NT2/D1 (cell line): ENCODE measurements around the gene SLC49A3.

Experiments
- SUZ12 ChIP-seq: IDR thresholded peaks from 2 replicates; pipeline ENCODE4 v1.6.1; 2011; ENCODE audit not compliant: insufficient read length, insufficient read depth; ENCODE audit errors: extremely low read depth
- YY1 ChIP-seq: IDR thresholded peaks from 2 replicates; pipeline ENCODE4 v1.6.1; 2011; ENCODE audit not compliant: insufficient read length, insufficient read depth
- ZNF274 ChIP-seq: IDR thresholded peaks from 2 replicates; pipeline ENCODE4 v1.6.1; 2011; ENCODE audit warnings: mild to moderate bottlenecking, low read depth, low read length

DNA sequence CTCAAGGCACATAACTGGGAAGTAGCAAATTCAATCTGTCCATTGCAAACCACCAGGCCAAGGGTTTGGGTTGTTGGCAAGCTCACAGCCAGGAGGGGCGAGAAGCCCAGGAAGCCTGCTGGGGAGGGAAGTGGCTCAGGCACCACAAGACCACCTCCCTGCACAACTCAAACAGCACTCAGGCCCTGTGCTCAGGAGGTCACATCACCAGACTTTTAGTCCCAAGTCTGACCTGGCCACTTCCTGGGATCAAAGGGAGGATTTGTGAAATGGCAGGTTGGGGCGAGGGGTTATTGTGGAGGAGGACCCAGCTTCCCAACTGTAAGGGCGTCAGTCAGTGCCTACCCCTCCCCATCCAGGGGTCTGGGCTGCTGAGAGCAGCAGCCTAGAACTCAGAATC is 17.2 kb downstream of the SLC49A3 start:
- TF ChIP-seq YY1 (no peak), SUZ12 (no peak), ZNF274 (no peak)
